Measurements from ENCODE around the gene SH3GLB2. TPM values are rescaled to one million over a fixed set of nuclear protein-coding genes. Genes with fewer than 3 reads are reported as not detected.

Gene SH3GLB2
- 22.0 and 31.5 TPM in 2 replicates for total RNA-seq (ENCODE audit: low replicate concordance)

GRCh38 chr9:129028192-129028966 is at the start of gene SH3GLB2:
TSS of gene SH3GLB2 (minus strand) at chr9:129028331. CDS start at chr9:129028154, 177 bp downstream.

GRCh38 chr9:129036241-129036922 is 8.3 kb upstream of the SH3GLB2 start, which contains the start of gene MIGA2:
TSS of gene MIGA2 (plus strand) at chr9:129036626. CDS start at chr9:129040595, 3,969 bp downstream.

Other genes starting within 250 kb of the SH3GLB2 start
- gene TBC1D13, start 241.1 kb downstream of the SH3GLB2 start, total RNA-seq (ENCODE audit: low replicate concordance): 8.4 and 9.2 TPM in 2 replicates
- gene ENDOG, start 209.8 kb downstream of the SH3GLB2 start, total RNA-seq (ENCODE audit: low replicate concordance): 16.0 and 25.9 TPM in 2 replicates
- gene SPOUT1, start 198.5 kb downstream of the SH3GLB2 start, total RNA-seq (ENCODE audit: low replicate concordance): 10.8 and 12.9 TPM in 2 replicates
- gene KYAT1, start 146.4 kb downstream of the SH3GLB2 start, total RNA-seq (ENCODE audit: low replicate concordance): 4.8 and 9.0 TPM in 2 replicates
- 38.6 and 39.5 TPM in 2 replicates for gene LRRC8A, start 146.2 kb downstream of the SH3GLB2 start, total RNA-seq (ENCODE audit: low replicate concordance)
- gene PHYHD1, start 107.3 kb downstream of the SH3GLB2 start, total RNA-seq (ENCODE audit: low replicate concordance): 6.1 and 15.3 TPM in 2 replicates
- 19.7 and 20.4 TPM in 2 replicates for gene DOLK, start 80.7 kb downstream of the SH3GLB2 start, total RNA-seq (ENCODE audit: low replicate concordance)
- gene NUP188, start 80.6 kb downstream of the SH3GLB2 start, total RNA-seq (ENCODE audit: low replicate concordance): 41.8 and 56.3 TPM in 2 replicates
- gene MIGA2, start 8.3 kb upstream of the SH3GLB2 start, total RNA-seq (ENCODE audit: low replicate concordance): 12.4 and 20.1 TPM in 2 replicates
- gene DOLPP1, start 52.8 kb upstream of the SH3GLB2 start, total RNA-seq (ENCODE audit: low replicate concordance): 5.1 and 9.2 TPM in 2 replicates
- gene CRAT, start 82.5 kb upstream of the SH3GLB2 start, total RNA-seq (ENCODE audit: low replicate concordance): 30.8 and 39.4 TPM in 2 replicates
- gene PTPA, start 83.1 kb upstream of the SH3GLB2 start, total RNA-seq (ENCODE audit: low replicate concordance): 74.3 and 111 TPM in 2 replicates
- 19.8 and 49.8 TPM in 2 replicates for gene IER5L, start 149.9 kb upstream of the SH3GLB2 start, total RNA-seq (ENCODE audit: low replicate concordance)

Measured in smooth muscle cell of the coronary artery (primary cell).